ENCODE measurements around the gene NAA10.

The NAA10 gene

DNA sequence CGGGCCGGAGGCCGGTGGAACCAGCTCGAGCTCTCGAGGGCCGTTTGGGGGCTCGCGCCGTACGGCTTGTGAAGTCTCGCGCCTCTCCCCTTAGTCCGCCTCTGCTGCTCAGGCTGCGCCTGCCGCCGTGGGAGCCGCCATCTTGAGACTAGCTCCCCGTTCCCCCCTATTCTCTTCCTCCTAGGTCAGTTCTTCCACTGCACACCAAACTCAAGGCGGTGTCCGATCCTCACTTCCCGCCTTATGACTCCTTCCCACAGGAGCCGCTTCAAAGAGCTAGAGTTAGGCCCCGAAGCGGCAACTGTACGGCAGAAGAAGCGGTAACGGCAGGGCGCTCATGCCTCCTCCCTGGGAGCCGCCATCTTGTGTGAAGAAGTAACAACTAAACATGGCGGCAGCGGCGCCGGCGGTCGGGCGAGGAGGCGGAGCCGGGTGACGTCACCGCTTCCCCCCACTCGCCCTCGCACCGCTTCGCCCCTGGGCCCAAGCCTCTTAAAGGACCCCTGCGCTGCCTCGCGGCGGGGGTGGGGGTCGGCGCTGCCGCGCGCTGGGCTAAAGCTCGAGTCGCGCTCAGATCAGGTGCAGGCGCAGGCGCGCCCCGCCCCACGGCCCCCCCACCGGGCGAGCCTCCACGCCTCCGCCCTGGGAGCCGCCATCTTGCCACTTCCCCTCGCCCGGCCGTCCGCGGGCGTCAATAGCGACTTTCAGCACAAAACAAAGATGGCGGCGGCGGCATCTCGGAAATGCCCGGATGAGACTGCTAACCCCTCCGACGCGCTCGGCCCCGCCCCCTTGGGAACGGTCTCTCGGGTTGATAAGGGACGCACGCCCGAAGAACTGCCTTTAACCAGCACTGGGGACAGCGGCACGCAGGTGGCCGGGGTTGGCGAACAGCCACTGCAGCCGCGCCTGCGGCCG is 36.9 kb upstream of the NAA10 start, which contains the start of gene HCFC1:
Gene HCFC1 (minus strand): TSS at position 369 of the 918 bp plus-strand sequence. CDS start 978 bp downstream, outside the sequence.
- Histone ChIP-seq H3K4me3 (ENCODE audit: low read depth, low read length) (peak within 1 kb of the TSS; percentile 83), H3K9me3 (ENCODE audit: control insufficient read depth, insufficient read depth, low read length) (no peaks in the 10 kb centered on the region), H3K36me3 (ENCODE audit: control insufficient read depth, insufficient read depth, low read length) (no peaks in the 10 kb centered on the region; the same call in none of the 2 replicates), H3K27me3 (ENCODE audit: control insufficient read depth, insufficient read depth, low read length) (no peaks in the 10 kb centered on the region), H3K9ac (ENCODE audit: low read depth, low read length) (peak within 1 kb of the TSS; percentile 99), H3K27ac (ENCODE audit: low read depth, low read length) (peak within 1 kb of the TSS; percentile 100), H3K4me1 (ENCODE audit: control insufficient read depth, insufficient read depth, low read length) (peaks cover 24% of the 10 kb centered on the region)

DNA sequence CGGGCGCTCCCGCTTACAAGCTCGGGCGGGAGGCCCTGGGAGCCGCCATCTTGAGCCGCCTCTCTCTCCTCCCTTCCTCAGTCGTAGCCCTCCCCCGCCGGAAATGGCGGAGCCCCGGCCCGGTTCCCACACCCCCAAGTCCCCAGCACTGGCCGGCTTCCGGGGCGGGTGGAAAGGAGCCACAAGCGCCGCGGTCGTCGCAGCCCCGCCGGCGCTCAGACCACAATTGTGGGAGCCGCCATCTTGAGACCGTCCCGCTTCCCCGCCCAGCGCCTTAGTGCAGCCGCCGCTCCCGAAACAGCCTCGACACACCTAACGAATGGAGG is 36.2 kb upstream of the NAA10 start:
- no peaks in the 10 kb centered on the region for H3K9me3 ChIP-seq (ENCODE audit: control insufficient read depth, insufficient read depth, low read length)
- H3K27ac ChIP-seq (ENCODE audit: low read depth, low read length): peak overlapping the region; percentile 100
- H3K4me1 ChIP-seq (ENCODE audit: control insufficient read depth, insufficient read depth, low read length): peaks cover 27% of the 10 kb centered on the region
- H3K27me3 ChIP-seq (ENCODE audit: control insufficient read depth, insufficient read depth, low read length): no peaks in the 10 kb centered on the region
- H3K36me3 ChIP-seq (ENCODE audit: control insufficient read depth, insufficient read depth, low read length): no peaks in the 10 kb centered on the region; the same call in none of the 2 replicates
- H3K4me3 ChIP-seq (ENCODE audit: low read depth, low read length): peak overlapping the region; percentile 83
- H3K9ac ChIP-seq (ENCODE audit: low read depth, low read length): peak overlapping the region; percentile 99

DNA sequence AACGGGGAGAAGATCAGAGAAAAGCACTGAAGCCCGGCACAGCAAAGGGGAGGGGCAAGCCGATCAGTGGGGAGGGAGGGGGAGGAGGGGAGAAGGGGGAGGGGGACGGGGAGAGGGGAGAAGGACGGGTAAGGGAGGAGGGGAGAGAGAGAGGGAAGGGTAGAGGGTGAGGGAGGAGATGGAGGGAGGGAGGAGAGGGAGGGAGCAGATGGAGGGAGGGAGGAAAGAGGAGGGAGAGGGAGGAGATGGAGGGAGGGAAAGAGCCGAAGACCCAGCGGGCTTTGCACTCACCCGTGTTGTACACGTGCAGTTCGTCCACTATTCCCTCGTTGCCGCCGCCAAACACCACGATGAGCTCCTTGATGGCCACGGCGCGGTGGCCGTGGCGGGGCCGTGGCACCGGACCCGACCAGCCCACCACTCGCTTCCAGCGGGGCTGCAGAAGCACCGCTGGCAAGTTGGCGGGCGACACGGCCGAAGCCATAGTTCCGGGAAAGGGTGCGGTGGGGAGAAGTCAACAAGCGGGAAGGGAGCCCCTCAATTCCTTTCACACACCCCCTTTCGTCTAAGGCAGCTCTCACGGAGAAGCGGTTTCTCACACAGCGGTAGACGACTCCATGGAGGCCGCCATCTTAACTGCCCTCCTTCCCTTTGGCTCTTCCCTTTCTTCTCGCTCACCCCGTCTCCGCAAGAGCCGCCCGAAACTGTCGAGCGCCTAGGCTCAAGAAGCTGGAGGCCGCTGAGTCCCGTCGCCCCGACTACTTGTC is 35.7 kb upstream of the NAA10 start:
- peak overlapping the region; percentile 100 for H3K27ac ChIP-seq (ENCODE audit: low read depth, low read length)
- H3K9me3 ChIP-seq (ENCODE audit: control insufficient read depth, insufficient read depth, low read length): no peaks in the 10 kb centered on the region
- no peaks in the 10 kb centered on the region; the same call in none of the 2 replicates for H3K36me3 ChIP-seq (ENCODE audit: control insufficient read depth, insufficient read depth, low read length)
- H3K4me1 ChIP-seq (ENCODE audit: control insufficient read depth, insufficient read depth, low read length): peaks cover 27% of the 10 kb centered on the region
- H3K27me3 ChIP-seq (ENCODE audit: control insufficient read depth, insufficient read depth, low read length): no peaks in the 10 kb centered on the region
- H3K4me3 ChIP-seq (ENCODE audit: low read depth, low read length): peak overlapping the region; percentile 83
- H3K9ac ChIP-seq (ENCODE audit: low read depth, low read length): peak overlapping the region; percentile 99

DNA sequence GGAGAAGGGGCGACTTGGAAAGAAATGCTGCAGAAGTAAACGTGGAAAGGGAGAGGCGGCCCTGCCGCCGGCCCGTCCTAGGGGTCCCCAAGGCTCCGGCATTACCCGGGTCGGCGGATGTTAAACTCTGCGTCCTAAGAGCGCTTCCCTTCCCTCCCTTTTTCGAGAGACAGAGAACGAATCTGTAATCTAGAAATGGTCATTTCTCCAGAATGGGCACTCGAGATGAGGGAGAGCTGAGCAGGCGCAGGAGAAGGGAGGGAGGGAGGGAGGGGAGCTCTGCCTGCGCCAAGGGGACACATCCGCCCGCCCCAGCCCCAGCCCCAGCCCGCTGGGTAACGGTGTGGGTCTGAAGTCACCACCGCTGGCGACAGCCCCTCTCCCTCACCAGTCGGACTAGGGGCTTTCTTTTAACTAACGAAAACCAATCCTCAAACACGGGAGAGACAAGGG is 35.1 kb upstream of the NAA10 start:
- Histone ChIP-seq H3K36me3 (ENCODE audit: control insufficient read depth, insufficient read depth, low read length) (peaks cover 2% of the 10 kb centered on the region), H3K4me1 (ENCODE audit: control insufficient read depth, insufficient read depth, low read length) (peaks cover 27% of the 10 kb centered on the region), H3K27ac (ENCODE audit: low read depth, low read length) (no peak overlapping the region), H3K9ac (ENCODE audit: low read depth, low read length) (0 out of 2 replicates have a peak overlapping the region, but pooled peaks have one; percentile 11), H3K27me3 (ENCODE audit: control insufficient read depth, insufficient read depth, low read length) (no peaks in the 10 kb centered on the region), H3K4me3 (ENCODE audit: low read depth, low read length) (peak overlapping the region; percentile 83), H3K9me3 (ENCODE audit: control insufficient read depth, insufficient read depth, low read length) (no peaks in the 10 kb centered on the region)

DNA sequence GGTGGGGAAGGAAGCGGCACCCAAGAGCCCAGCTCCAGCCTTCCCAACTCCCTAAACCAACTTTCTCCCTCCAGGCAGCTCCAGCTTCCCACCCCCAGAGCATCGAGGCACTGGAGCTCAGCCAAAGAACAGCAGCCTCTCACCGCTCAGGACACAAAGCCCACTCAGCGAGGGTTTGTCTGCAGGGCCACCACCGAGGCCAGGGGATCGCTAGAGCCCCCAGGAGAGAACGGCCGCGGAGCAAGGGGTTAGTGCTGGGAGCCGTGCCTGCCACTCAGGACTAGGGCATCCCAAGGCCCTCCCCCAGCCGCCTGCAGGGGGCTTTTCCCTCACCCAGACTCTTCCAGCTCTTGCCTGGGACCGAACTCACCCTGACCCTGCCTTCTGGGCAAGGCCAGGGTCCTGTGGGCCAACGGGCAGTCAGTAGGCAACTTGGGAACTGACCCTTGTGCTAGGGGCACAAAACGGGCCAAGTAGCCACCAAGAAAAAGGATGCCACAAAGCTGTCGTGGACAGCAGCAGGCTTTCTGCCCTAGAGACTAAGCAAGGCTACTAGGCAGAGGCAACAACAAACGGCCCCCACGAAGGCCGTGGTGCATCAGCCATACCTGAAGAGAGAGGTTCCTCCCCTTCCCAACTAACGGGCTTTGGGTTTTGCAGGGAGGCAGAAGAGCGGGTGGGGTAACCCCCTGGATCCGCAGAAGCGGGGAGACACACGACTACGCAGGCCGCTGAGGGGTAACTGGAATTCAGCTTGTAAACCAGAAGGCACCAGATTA is 34.5 kb upstream of the NAA10 start:
- H3K9me3 ChIP-seq (ENCODE audit: control insufficient read depth, insufficient read depth, low read length): no peaks in the 10 kb centered on the region
- H3K4me1 ChIP-seq (ENCODE audit: control insufficient read depth, insufficient read depth, low read length): peaks cover 27% of the 10 kb centered on the region
- H3K4me3 ChIP-seq (ENCODE audit: low read depth, low read length): peak overlapping the region; percentile 83
- peaks cover 8% of the 10 kb centered on the region for H3K36me3 ChIP-seq (ENCODE audit: control insufficient read depth, insufficient read depth, low read length)
- H3K27ac ChIP-seq (ENCODE audit: low read depth, low read length): peak overlapping the region; percentile 27
- H3K9ac ChIP-seq (ENCODE audit: low read depth, low read length): 0 out of 2 replicates have a peak overlapping the region, but pooled peaks have one; percentile 11
- H3K27me3 ChIP-seq (ENCODE audit: control insufficient read depth, insufficient read depth, low read length): no peaks in the 10 kb centered on the region

DNA sequence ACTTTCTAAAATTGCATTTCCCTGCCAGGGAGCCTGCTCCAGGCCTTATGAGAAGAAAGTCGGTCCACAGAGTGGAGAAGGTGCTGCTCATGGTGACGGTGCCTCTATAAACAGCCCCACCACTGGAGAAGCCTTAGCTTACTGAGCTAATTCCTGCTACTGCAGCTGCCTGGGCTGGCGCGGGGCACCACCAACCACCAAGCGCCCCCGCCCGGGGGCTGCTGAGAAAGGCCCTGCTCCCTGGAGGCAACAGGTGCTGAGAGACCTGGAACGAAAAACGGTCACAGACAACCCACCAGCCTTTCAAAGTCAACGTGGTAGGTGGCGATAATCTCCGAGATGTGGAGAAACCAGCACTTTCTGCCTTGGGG is 33.9 kb upstream of the NAA10 start:
- peak overlapping the region; percentile 83 for H3K4me3 ChIP-seq (ENCODE audit: low read depth, low read length)
- H3K9me3 ChIP-seq (ENCODE audit: control insufficient read depth, insufficient read depth, low read length): no peaks in the 10 kb centered on the region
- no peaks in the 10 kb centered on the region for H3K27me3 ChIP-seq (ENCODE audit: control insufficient read depth, insufficient read depth, low read length)
- no peak overlapping the region for H3K9ac ChIP-seq (ENCODE audit: low read depth, low read length)
- H3K36me3 ChIP-seq (ENCODE audit: control insufficient read depth, insufficient read depth, low read length): peaks cover 14% of the 10 kb centered on the region
- H3K4me1 ChIP-seq (ENCODE audit: control insufficient read depth, insufficient read depth, low read length): peaks cover 27% of the 10 kb centered on the region
- peak overlapping the region; percentile 27 for H3K27ac ChIP-seq (ENCODE audit: low read depth, low read length)

DNA sequence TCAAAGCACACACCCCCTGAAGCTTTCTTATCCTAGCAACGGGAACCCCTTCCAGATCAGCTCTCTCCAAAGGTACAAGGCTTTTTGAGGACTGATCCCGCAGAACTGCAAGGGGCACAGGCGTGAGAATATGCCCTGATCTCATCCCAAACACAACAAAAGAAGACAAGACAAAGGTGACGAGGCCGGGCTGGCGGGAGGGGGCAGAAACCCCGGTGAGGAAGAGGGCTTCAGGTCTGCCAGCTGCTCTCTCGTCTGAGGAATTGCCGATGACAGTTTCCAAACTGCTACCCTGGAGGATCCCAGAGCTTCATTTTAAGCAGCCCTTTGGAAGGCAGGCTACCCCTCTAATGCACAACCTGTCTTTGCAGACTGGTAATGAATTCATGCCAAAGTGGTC is 33.4 kb upstream of the NAA10 start:
- Histone ChIP-seq H3K27me3 (ENCODE audit: control insufficient read depth, insufficient read depth, low read length) (no peaks in the 10 kb centered on the region), H3K9me3 (ENCODE audit: control insufficient read depth, insufficient read depth, low read length) (no peaks in the 10 kb centered on the region), H3K36me3 (ENCODE audit: control insufficient read depth, insufficient read depth, low read length) (peaks cover 18% of the 10 kb centered on the region), H3K4me3 (ENCODE audit: low read depth, low read length) (peak overlapping the region; percentile 83), H3K9ac (ENCODE audit: low read depth, low read length) (no peak overlapping the region), H3K4me1 (ENCODE audit: control insufficient read depth, insufficient read depth, low read length) (peaks cover 27% of the 10 kb centered on the region), H3K27ac (ENCODE audit: low read depth, low read length) (peak overlapping the region; percentile 66)

DNA sequence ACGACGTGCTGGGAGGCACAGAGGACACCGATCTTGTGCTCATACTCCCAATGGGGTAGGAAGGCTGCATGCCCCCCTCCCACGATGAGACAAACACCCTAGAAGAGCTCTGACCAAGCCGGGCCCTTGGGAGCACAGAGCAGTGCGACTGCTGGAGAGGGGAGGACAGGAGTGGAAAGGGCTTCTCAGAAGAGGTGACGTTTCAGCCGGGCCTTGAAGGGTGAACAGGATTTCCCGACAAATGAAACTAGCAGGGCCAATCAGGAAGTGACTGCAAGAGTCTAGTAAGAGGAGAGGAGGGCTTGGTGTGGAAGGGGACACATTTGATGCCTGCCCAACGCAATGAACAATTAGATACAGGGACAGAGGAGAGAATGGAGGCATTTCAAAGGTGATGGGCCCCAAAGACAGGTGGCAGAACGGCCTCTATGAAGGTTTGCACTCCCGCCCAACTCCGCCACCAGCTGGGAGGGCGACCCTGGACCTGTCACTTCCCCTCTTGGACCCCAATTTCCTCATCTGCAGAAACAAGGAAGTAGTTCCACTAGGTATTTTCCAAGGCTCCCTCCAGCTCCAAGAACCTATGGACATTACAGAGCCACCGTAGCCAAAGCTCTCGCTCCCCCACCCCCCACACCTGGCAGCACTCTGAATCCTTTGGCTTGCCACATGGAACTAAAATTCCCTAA is 32.8 kb upstream of the NAA10 start:
- Histone ChIP-seq H3K27me3 (ENCODE audit: control insufficient read depth, insufficient read depth, low read length) (no peaks in the 10 kb centered on the region), H3K9ac (ENCODE audit: low read depth, low read length) (no peak overlapping the region), H3K4me1 (ENCODE audit: control insufficient read depth, insufficient read depth, low read length) (peaks cover 27% of the 10 kb centered on the region), H3K9me3 (ENCODE audit: control insufficient read depth, insufficient read depth, low read length) (no peaks in the 10 kb centered on the region), H3K27ac (ENCODE audit: low read depth, low read length) (peak overlapping the region; percentile 66), H3K36me3 (ENCODE audit: control insufficient read depth, insufficient read depth, low read length) (peaks cover 24% of the 10 kb centered on the region), H3K4me3 (ENCODE audit: low read depth, low read length) (peak overlapping the region; percentile 83)

DNA sequence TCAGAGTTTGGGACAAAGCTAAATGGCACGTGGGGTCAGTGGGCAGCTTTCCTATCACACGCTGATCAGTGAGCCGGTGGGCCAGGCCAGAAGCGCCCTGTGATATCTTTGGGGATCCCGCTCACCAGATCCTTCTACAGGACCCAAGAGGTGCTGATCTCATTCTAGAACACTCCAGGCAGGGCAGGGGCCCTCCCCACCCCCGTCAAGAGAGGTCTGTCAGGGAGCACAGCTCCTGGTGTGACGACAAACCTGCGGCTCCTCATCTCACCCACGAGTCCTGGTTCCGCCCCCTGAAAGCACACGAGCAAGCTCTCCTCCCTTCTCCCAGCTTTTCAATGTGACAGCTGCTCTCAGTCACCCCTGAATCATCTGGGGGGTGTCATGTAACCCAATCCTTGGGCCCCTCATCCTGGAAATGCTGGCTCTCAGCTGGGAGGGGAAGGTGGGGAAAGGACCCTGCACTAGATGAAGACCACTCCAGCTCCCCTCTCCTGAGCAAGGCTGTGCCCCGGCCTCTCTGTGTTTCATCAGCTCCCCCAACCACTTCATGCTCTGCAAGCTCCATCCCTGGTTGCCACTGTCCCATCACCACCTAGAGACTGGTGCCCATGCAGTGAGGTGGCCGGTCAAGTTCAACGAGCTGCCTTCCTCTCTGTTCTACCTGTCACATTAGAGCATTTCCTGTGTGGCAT is 32.2 kb upstream of the NAA10 start:
- Histone ChIP-seq H3K27ac (ENCODE audit: low read depth, low read length) (no peak overlapping the region), H3K27me3 (ENCODE audit: control insufficient read depth, insufficient read depth, low read length) (no peaks in the 10 kb centered on the region), H3K9ac (ENCODE audit: low read depth, low read length) (no peak overlapping the region), H3K36me3 (ENCODE audit: control insufficient read depth, insufficient read depth, low read length) (peaks cover 31% of the 10 kb centered on the region), H3K9me3 (ENCODE audit: control insufficient read depth, insufficient read depth, low read length) (no peaks in the 10 kb centered on the region), H3K4me3 (ENCODE audit: low read depth, low read length) (no peak overlapping the region), H3K4me1 (ENCODE audit: control insufficient read depth, insufficient read depth, low read length) (peaks cover 27% of the 10 kb centered on the region)

Data from HUES48 (cell line).